Endodermal cell (in vitro differentiated cells): ENCODE results near the gene PRKCZ. TPM values are rescaled to one million over a fixed set of nuclear protein-coding genes. Genes with fewer than 3 reads are reported as not detected.

ENCODE experiments used
- DNase-seq: peaks from one replicate; pipeline ENCODE4 v3.0.0-alpha.2; 2017
- H3K27ac ChIP-seq: 2 replicates; pipeline ENCODE4 v1.5.1; 2013; ENCODE audit warnings: mild to moderate bottlenecking, low read depth, low read length, moderate library complexity
- H3K27me3 ChIP-seq: 2 replicates; pipeline ENCODE4 v1.6.1; 2013; ENCODE audit warnings: mild to moderate bottlenecking, low read length, moderate library complexity; ENCODE audit not compliant: insufficient read depth, control insufficient read depth, poor library complexity, severe bottlenecking
- H3K36me3 ChIP-seq: 2 replicates; pipeline ENCODE4 v1.7.0; 2013; ENCODE audit warnings: mild to moderate bottlenecking, low read length, moderate library complexity; ENCODE audit not compliant: control insufficient read depth, insufficient read depth
- H3K4me1 ChIP-seq: one replicate; pipeline ENCODE4 v1.7.0; 2013; ENCODE audit warnings: low read length; ENCODE audit not compliant: control insufficient read depth, insufficient read depth
- H3K4me3 ChIP-seq: 2 replicates; pipeline ENCODE4 v1.5.1; 2013; ENCODE audit warnings: mild to moderate bottlenecking, low read length, moderate library complexity
- H3K9ac ChIP-seq: 2 replicates; pipeline ENCODE4 v1.6.1; 2013; ENCODE audit warnings: mild to moderate bottlenecking, low read length, moderate library complexity; ENCODE audit not compliant: poor library complexity, severe bottlenecking; ENCODE audit errors: extremely low read depth
- H3K9me3 ChIP-seq: 2 replicates; pipeline ENCODE4 v1.6.1; 2013; ENCODE audit warnings: mild to moderate bottlenecking, low read length, moderate library complexity; ENCODE audit not compliant: control insufficient read depth
- H3K27ac Mint-ChIP-seq: 2 replicates; pipeline ENCODE4 v1.8.0; 2020; ENCODE audit warnings: mixed read lengths
- H3K27me3 Mint-ChIP-seq: 2 replicates; pipeline ENCODE4 v1.8.0; 2021; ENCODE audit warnings: mild to moderate bottlenecking, mixed read lengths; ENCODE audit not compliant: insufficient read depth
- H3K36me3 Mint-ChIP-seq: 2 replicates; pipeline ENCODE4 v1.8.0; 2020; ENCODE audit warnings: low read depth, mixed read lengths
- H3K4me1 Mint-ChIP-seq: 2 replicates; pipeline ENCODE4 v1.8.0; 2020; ENCODE audit warnings: mixed read lengths
- H3K4me3 Mint-ChIP-seq: 2 replicates; pipeline ENCODE4 v1.8.0; 2020; ENCODE audit warnings: mild to moderate bottlenecking, moderate library complexity, mixed read lengths
- H3K9me3 Mint-ChIP-seq: 2 replicates; pipeline ENCODE4 v1.8.0; 2020; ENCODE audit warnings: mild to moderate bottlenecking, mixed read lengths
- CTCF ChIP-seq: fragments of 200-600 bp; sonication (generic); conservative IDR thresholded peaks from 2 replicates; pipeline ENCODE4 v1.5.0; 2021; ENCODE audit warnings: antibody characterized with exemption, mild to moderate bottlenecking
- WGBS, 2 experiments: methylation state at CpG; one replicate each; pipeline versions ENCODE4 v1.1.5 to v1.1.7; 2013; ENCODE audit warnings: missing lambda C conversion rate in 2 of 2, mixed read lengths in 1 of 2; ENCODE audit not compliant: insufficient coverage in 1 of 2, insufficient read length in 1 of 2; 5-methylcytosine and 5-hydroxymethylcytosine counted together
- total RNA-seq, 2 donors: library from RNA; stranded (reverse); fragmentation: NEBNext Ultra II Directional in 1 of 2; extraction: Animal tissue kit (Norgen Biotek cat#: 25700) in 1 of 2; gene quantifications; 2 replicates in 1 of 2; 3 replicates in 1 of 2; pipeline ENCODE4 v1.2.1, GENCODE V29; 2021

Gene PRKCZ
- total RNA-seq, 2 donors from 2014 or later: 49.9 to 68.5 TPM

- no peak overlapping the region for H3K27ac Mint-ChIP-seq
- Histone ChIP-seq H3K27me3 (no peaks in the 10 kb centered on the region), H3K36me3 (no peaks in the 10 kb centered on the region), H3K9me3 (no peaks in the 10 kb centered on the region), H3K4me1 (no peaks in the 10 kb centered on the region), H3K9ac (no peak overlapping the region), H3K27ac (no peak overlapping the region), H3K4me3 (no peak overlapping the region)
- H3K36me3 Mint-ChIP-seq: no peaks in the 10 kb centered on the region
- H3K27me3 Mint-ChIP-seq: no peaks in the 10 kb centered on the region
- no peak for TF ChIP-seq CTCF
- no peak overlapping the region for H3K4me3 Mint-ChIP-seq
- no peak for DNase-seq
- H3K4me1 Mint-ChIP-seq: no peaks in the 10 kb centered on the region
- WGBS, 2 experiments: 92 to 93% methylated on average over 43 to 46 of the region's 46 CpGs
- H3K9me3 Mint-ChIP-seq: no peaks in the 10 kb centered on the region
These were observed 22.1 kb upstream of the PRKCZ start for GRCh38 chr1:2027961-2028583.

DNA sequence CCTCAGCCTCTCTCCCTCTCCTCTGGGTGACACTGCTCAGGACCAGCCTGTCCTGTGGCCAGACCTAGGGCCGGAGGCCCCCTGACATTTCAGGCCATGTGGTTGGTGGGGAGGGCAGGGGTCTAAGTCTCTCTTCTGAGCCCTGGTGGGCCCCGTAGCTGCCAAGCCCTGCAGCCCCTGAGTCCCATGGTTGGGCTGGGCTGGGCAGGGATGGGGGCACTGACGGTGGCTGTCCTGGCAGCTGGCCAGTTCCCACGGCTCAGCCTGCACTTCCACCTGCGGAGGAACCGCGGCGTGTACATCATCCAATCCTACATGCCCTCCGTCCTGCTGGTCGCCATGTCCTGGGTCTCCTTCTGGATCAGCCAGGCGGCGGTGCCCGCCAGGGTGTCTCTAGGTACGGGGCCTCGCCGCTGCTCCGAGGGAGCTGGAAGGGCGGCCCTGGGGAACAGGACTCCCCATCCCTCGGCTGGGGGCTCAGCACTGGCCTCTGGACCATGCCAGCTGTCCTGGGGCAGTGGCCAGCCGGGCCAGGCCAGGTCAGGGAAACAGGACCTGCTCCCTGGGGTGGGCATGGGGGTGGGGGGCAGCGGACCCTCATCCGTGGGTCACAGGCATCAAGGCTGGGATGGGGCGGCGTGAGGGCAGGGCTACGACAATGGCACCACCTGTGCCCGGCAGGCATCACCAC lies 21.2 kb upstream of the PRKCZ start:
- Histone ChIP-seq H3K27ac (no peak overlapping the region), H3K4me1 (no peaks in the 10 kb centered on the region), H3K4me3 (no peak overlapping the region), H3K9me3 (no peaks in the 10 kb centered on the region), H3K27me3 (no peaks in the 10 kb centered on the region), H3K36me3 (no peaks in the 10 kb centered on the region), H3K9ac (no peak overlapping the region)
- 91 to 96% methylated on average over 19 to 26 of the region's 26 CpGs for WGBS, 2 experiments
- H3K27ac Mint-ChIP-seq: no peak overlapping the region
- H3K27me3 Mint-ChIP-seq: no peaks in the 10 kb centered on the region
- no peak overlapping the region for H3K4me3 Mint-ChIP-seq
- no peak for DNase-seq
- no peak for TF ChIP-seq CTCF
- no peaks in the 10 kb centered on the region for H3K9me3 Mint-ChIP-seq
- no peaks in the 10 kb centered on the region for H3K4me1 Mint-ChIP-seq
- no peaks in the 10 kb centered on the region for H3K36me3 Mint-ChIP-seq

- Mint-ChIP-seq H3K4me1 (no peaks in the 10 kb centered on the region), H3K27ac (no peak overlapping the region), H3K27me3 (no peaks in the 10 kb centered on the region), H3K4me3 (no peak overlapping the region), H3K9me3 (no peaks in the 10 kb centered on the region), H3K36me3 (no peaks in the 10 kb centered on the region)
- no peaks in the 10 kb centered on the region for H3K9me3 ChIP-seq
- H3K9ac ChIP-seq: no peak overlapping the region
- no peaks in the 10 kb centered on the region for H3K4me1 ChIP-seq
- WGBS, 2 experiments: 93 to 98% methylated on average over 14 to 15 of the region's 15 CpGs
- H3K36me3 ChIP-seq: no peaks in the 10 kb centered on the region
- no peak for DNase-seq
- H3K4me3 ChIP-seq: no peak overlapping the region
- no peak for TF ChIP-seq CTCF
- no peaks in the 10 kb centered on the region for H3K27me3 ChIP-seq
- no peak overlapping the region for H3K27ac ChIP-seq
These were observed 20.6 kb upstream of the PRKCZ start for GRCh38 chr1:2029561-2029960.
